Heart right ventricle (tissue), 16 donors: ENCODE measurements around the gene RNF31. TPM values are rescaled to one million over a fixed set of nuclear protein-coding genes. Genes with fewer than 3 reads are reported as not detected.
"Not testable (repeated sequence)": the region's sequence is repeated elsewhere in the genome, so short reads cannot be mapped to it uniquely, and the experiment has no call there.

Experiments
- ATAC-seq, 8 donors: fragments of 200-7000 bp; cut with Tn5 transposase; one replicate each; pipeline ENCODE4 v1.9.1; 2020; ENCODE audit warnings: mild to moderate bottlenecking in 8 of 8, moderate library complexity in 8 of 8, moderate number of reproducible peaks in 1 of 8
- DNase-seq, 2 donors: peaks; one replicate each; pipeline ENCODE4 v3.0.0-alpha.2; 2020
- H3K27ac ChIP-seq, 10 donors: fragments of 200-600 bp; sonication (generic) in 2 of 10; one replicate each; pipeline versions ENCODE4 v1.5.0 to v1.8.0; 2020 to 2022; ENCODE audit warnings: mild to moderate bottlenecking in 3 of 10
- H3K27me3 ChIP-seq, 7 donors: fragments of 200-600 bp; one replicate each; pipeline ENCODE4 v1.8.0; 2021 to 2022; ENCODE audit warnings: mild to moderate bottlenecking in 2 of 7
- H3K36me3 ChIP-seq, 9 donors: fragments of 200-600 bp; sonication (generic) in 1 of 9; one replicate each; pipeline versions ENCODE4 v1.5.0 to v1.8.0; 2020 to 2022; ENCODE audit warnings: mild to moderate bottlenecking in 2 of 9
- H3K4me1 ChIP-seq, 9 donors: fragments of 200-600 bp; sonication (generic) in 1 of 9; one replicate each; pipeline versions ENCODE4 v1.5.0 to v1.8.0; 2020 to 2022; ENCODE audit warnings: mild to moderate bottlenecking in 4 of 9
- H3K4me3 ChIP-seq, 10 donors: fragments of 200-600 bp; sonication (generic) in 2 of 10; one replicate each; pipeline versions ENCODE4 v1.5.0 to v1.8.0; 2020 to 2022; ENCODE audit warnings: mild to moderate bottlenecking in 7 of 10, moderate library complexity in 2 of 10
- H3K9me3 ChIP-seq, 11 donors: fragments of 200-600 bp in 10 of 11; sonication (generic) in 2 of 11; one replicate each; pipeline versions ENCODE4 v1.5.0 to v1.8.0; 2013 to 2022; ENCODE audit warnings: mild to moderate bottlenecking in 2 of 11, control low read depth in 1 of 11, moderate library complexity in 1 of 11
- WGBS, 2 donors: extraction: QIAGEN DNeasy Blood & Tissue Kit; methylation state at CpG; one replicate each; pipeline ENCODE4 v1.1.7; 2013; ENCODE audit warnings: inconsistent platforms in 1 of 2; 5-methylcytosine and 5-hydroxymethylcytosine counted together
- intact Hi-C, 10 donors: fragments of 100-400 bp; cut with DNase I; formaldehyde crosslinking; loops; one replicate each; pipeline versions ENCODE4 v1.11.1 to v1.14.2; 2022
- polyA plus RNA-seq, 2 donors: library from polyadenylated mRNA; stranded (reverse); fragments of 200-250 nt; gene quantifications; one replicate each; pipeline ENCODE4 v1.2.3, GENCODE V29; 2013
- total RNA-seq, 10 donors: library from RNA; stranded (reverse); fragmentation: NEBNext Ultra II Directional in 3 of 10; extraction: Animal tissue kit (Norgen Biotek cat#: 25700) in 3 of 10; gene quantifications; one replicate each; pipeline versions ENCODE4 v1.2.1 to v1.2.4, GENCODE V29; 2021 to 2023
- TF ChIP-seq, protein P1 (sequence below), 9 donors: fragments of 200-600 bp; sonication (generic) in 2 of 9; IDR thresholded peaks; one replicate each; pipeline versions ENCODE4 v1.5.0 to v1.8.0; 2021 to 2022; ENCODE audit warnings: antibody characterized with exemption in 9 of 9, mild to moderate bottlenecking in 5 of 9, moderate library complexity in 1 of 9
- donor health status: Arrhythmogenic right ventricular cardiomyopathy.
- donor health status: ischemic (EF 13 %, LVEDD 7.1; RV severe dilation, severe dysfunction).
- donor health status: healthy with polysubstance abuse.
- donor health status: DM: no; HTN: yes; CAD: no.
- donor health status: DM: no; HTN: no; CAD: no.
- donor health status: ischemic (EF 25% LVEDD 6.9; RV normal size, moderate dysfunction).
- donor health status: ischemic (EF 25% LVEDD 5.7; RV mildly dilated, moderate dysfunction).
- donor health status: healthy.
- donor health status: DM: yes; HTN: yes; CAD: no.
- donor health status: Ischemic cardiomyopathy.
- donor health status: ischemic (EF 35%, LVEDD 5.7; RV mildly dilated, moderate dysfunction).
- donor health status: nonischemic (EF 11% LVEDD 7.7; RV severe dilation, severe dysfunction).
- donor health status: DM: yes; HTN: yes; CAD: no.
- donor health status: PGD.
- donor health status: ischemic (EF 29% LVEDD 5.4; RV normal size, mild dysfunction).
- donor health status: nonischemic (EF 23%, LVEDD 6.1; RV moderate dilation, normal function).

Gene RNF31
- total and polyA plus RNA-seq, 12 donors = 27.5 to 92.9 (median 35.7) TPM

DNA sequence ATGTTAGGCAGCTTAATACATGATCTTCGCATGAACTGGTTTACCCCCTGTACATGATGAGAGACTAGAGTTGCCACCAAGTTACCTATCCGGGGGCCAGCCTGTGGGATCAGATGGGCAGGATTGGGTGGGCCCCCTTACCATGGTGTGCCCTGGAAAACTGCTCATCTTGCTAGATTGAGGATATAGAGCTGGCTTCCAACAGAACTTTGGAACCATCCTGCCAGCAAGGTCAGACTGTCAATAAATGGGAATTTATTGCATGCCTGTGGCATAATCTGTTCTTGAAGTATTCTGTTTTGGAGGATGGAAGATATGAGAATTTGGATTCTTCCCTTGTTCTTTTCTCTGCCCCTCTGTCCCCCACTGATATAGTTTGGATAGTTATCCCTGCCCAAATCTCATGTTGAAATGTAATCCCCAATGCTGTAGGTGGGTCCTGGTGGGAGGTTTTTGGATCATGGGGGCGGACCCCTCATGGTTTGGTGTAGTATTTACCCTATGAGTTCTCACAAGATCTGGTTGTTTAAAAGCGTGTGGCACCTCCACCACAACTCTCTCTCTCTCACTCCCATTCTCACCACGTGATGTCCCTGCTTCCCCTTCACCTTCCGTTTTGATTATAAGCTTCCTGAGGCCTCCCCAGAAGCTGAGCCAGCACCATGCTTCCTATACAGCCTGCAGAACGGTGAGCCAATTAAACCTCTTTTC lies 51.7 kb downstream of the RNF31 start:
- ATAC-seq (no peak), DNase-seq (no peak)
- intact Hi-C loops = no loop called here
- Histone ChIP-seq H3K27me3 (no peaks in the 10 kb centered on the region), H3K4me3 (no peak overlapping the region), H3K4me1 (peaks cover 4 to 38% (median 26%) of the 10 kb centered on the region in 9 donors), H3K9me3 (no peaks in the 10 kb centered on the region), H3K36me3 (peaks cover 0 to 43% (median 6%) of the 10 kb centered on the region in 9 donors), H3K27ac (no peak overlapping the region)
- 84 to 86% methylated on average over 7 of the region's 7 CpGs for WGBS, 2 donors
- TF ChIP-seq, protein P1, sequence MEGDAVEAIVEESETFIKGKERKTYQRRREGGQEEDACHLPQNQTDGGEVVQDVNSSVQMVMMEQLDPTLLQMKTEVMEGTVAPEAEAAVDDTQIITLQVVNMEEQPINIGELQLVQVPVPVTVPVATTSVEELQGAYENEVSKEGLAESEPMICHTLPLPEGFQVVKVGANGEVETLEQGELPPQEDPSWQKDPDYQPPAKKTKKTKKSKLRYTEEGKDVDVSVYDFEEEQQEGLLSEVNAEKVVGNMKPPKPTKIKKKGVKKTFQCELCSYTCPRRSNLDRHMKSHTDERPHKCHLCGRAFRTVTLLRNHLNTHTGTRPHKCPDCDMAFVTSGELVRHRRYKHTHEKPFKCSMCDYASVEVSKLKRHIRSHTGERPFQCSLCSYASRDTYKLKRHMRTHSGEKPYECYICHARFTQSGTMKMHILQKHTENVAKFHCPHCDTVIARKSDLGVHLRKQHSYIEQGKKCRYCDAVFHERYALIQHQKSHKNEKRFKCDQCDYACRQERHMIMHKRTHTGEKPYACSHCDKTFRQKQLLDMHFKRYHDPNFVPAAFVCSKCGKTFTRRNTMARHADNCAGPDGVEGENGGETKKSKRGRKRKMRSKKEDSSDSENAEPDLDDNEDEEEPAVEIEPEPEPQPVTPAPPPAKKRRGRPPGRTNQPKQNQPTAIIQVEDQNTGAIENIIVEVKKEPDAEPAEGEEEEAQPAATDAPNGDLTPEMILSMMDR (IDR thresholded peaks at IDR 0.05) = no peak

DNA sequence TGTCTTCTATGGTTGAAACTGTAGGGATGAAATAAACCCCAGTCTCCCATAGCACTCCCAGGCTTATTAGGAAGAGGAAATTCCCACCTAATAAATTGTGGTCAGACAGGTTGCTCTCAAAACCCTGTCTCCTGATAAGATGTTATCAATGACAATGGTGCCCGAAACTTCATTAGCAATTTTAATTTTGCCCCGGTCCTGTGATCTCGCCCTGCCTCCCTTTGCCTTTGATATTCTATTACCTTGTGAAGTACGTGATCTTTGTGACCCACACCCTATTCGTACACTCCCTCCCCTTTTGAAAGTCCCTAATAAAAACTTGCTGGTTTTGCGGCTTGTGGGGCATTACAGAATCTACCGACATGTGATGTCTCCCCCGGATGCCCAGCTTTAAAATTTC lies 55.2 kb downstream of the RNF31 start:
- WGBS, 2 donors = 90 to 91% methylated on average over 8 of the region's 8 CpGs
- H3K4me3 ChIP-seq, ATAC-seq, intact Hi-C loops, H3K27me3 ChIP-seq, DNase-seq, H3K9me3 ChIP-seq, H3K27ac ChIP-seq: not testable (repeated sequence)
- H3K4me1 ChIP-seq = peaks cover 0 to 12% (median 4%) of the 10 kb centered on the region in 9 donors
- peaks cover 0 to 68% (median 21%) of the 10 kb centered on the region in 9 donors for H3K36me3 ChIP-seq

DNA sequence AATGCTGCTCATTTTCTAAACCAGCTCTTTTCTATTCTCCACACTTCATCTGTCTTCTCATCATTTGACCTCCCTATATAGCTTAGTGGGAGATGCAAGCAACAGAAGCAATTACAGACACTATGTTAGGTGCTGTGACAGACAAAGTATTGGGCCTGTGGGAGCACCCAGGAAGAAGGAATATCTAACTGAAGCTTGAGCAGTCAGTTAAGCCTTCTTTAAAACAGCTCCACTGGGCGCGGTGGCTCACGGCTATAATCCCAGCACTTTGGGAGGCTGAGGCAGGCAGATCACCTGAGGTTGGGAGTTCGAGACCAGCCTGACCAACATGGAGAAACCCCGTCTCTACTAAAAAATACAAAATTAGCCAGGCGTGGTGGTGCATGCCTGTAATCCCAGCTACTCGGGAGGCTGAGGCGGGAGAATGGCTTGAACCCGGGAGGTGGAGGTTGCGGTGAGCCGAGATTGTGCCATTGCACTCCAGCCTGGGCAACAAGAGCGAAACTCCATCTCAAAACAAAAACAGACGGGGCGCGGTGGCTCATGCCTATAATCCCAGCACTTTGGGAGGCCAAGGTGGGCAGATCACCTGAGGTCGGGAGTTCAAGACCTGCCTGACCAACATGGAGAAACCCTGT lies 56.1 kb downstream of the RNF31 start:
- H3K4me3 ChIP-seq, H3K9me3 ChIP-seq, DNase-seq, H3K27ac ChIP-seq, ATAC-seq, H3K27me3 ChIP-seq, intact Hi-C loops: not testable (repeated sequence)
- WGBS, 2 donors = 97 to 98% methylated on average over 15 to 16 of the region's 16 CpGs
- Histone ChIP-seq H3K36me3 (peaks cover 0 to 77% (median 29%) of the 10 kb centered on the region in 9 donors), H3K4me1 (peaks cover 0 to 11% (median 0%) of the 10 kb centered on the region in 9 donors)

DNA sequence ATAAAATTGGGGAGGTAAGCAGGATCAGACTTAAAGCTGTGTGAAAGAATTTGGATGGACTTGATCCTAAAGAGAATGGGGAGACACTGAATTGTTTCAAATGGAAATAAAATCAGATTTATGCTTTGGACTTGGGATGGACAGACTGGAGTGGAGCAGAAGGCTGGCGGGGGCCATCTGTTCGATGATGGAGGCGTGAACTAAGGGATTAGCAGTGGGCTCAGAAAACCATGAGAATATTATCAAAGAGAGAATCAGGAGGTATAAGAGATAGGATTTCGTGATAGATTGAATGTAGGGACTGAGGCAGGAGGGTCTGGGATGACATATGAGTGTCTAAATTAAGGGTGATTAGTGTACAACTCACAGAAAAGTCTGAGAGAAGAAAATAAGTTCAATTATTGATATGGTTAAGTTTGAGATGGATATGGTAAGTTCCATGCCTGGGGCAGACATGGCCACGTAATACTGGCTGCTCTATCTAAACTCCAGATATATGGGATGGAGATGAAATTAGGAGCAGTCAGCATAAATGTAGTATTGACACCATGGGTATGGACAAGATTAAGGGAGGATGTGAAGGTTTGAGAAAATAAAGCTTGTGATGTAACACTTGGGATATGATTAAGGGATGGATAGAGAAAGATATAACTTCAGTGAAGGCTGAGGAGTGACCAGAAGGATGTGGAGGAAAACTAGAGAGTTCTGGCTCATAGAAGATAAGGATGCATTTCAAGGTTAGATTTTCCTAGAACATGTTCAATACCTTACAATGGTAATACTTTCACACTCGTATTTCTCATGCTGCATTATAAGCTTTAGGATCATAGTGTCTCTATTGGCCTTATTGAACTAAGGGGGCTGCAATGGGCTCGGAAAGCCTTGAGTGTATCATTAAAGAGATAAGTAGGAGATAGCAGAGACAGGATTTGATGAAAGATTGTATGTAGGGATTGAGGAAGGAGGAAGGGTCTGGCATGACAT lies 57.2 kb downstream of the RNF31 start:
- Histone ChIP-seq H3K36me3 (peaks cover 0 to 85% (median 29%) of the 10 kb centered on the region in 9 donors), H3K27me3 (no peaks in the 10 kb centered on the region), H3K4me1 (peaks cover 0 to under 1% (median 0%) of the 10 kb centered on the region in 9 donors), H3K9me3 (no peaks in the 10 kb centered on the region), H3K27ac (no peak overlapping the region), H3K4me3 (no peak overlapping the region)
- 95 to 96% methylated on average over 7 of the region's 7 CpGs for WGBS, 2 donors
- DNase-seq = no peak
- TF ChIP-seq, protein P1 (IDR thresholded peaks at IDR 0.05) = no peak
- intact Hi-C loops = no loop called here
- no peak for ATAC-seq
